A549 treated with Mapracorat at 1 μM for 4 hours (cell line): Measurements from ENCODE around the gene UNC13A. TPM values are rescaled to one million over a fixed set of nuclear protein-coding genes. Genes with fewer than 3 reads are reported as not detected.

Experiments used
- total RNA-seq: library from RNA; stranded (reverse); fragments of 200-300 nt; extraction: Qiagen RNA extraction; gene quantifications from 5 replicates; pipeline ENCODE4 v1.2.3, GENCODE V29; 2022

The UNC13A gene
- total RNA-seq, result 1.3 to 2.0 TPM (median 1.7 TPM) in 5 replicates

GRCh38 chr19:17687857-17688784, at the start of gene UNC13A:
Gene UNC13A (minus strand): TSS chr19:17688354. CDS start chr19:17688199, 155 bp downstream.

DNA sequence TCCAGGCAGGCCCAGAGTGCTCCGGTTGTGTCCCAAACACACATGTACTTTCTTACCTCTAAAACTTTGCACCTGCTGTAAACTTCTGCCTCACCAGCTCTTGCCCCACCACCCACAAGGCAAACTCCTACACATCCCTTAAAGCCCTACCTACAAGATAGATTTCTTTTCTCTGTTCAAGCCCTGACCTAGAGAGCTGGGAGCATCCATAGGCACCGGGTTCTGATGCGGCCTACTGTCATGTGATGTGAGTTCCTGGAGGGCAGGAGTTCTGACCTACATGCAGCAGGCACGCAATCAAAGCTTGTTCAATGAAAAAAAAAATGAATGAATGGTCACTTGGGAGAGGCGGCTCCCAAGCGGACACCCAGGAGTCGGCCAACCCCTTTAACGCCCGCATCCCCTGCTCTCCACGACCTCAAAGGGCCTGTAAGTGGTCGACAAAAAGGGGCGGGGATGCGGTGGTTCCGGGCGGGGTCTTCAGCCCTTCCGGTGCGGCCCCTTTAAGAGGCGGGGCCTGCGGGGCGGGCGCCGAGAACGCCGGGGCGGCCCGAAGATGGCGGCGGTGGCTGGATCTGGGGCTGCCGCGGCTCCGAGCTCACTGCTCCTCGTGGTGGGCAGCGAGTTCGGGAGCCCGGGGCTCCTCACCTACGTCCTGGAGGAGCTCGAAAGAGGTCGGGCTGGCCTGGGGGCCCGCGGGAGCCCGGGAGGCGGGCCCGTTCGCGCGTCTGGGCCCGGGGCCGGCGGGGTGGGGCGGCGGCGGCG, 31.0 kb upstream of the UNC13A start, which contains the start of gene MAP1S:
MAP1S (plus strand) TSS at position 534 of the 765 bp plus-strand sequence; CDS start at position 557, 23 bp downstream.

GRCh38 chr19:17555480-17555928, 132.7 kb downstream of the UNC13A start, which contains the start of gene COLGALT1:
Gene COLGALT1 (plus strand): TSS chr19:17555649. CDS start chr19:17555714, 65 bp downstream.

Other genes starting within 250 kb of the UNC13A start
- gene TMEM221, start 239.7 kb downstream of the UNC13A start, total RNA-seq, result 0.32 to 0.85 TPM (median 0.83 TPM) in 5 replicates
- gene NXNL1, start 227.4 kb downstream of the UNC13A start, total RNA-seq, result not detected in 5 replicates
- gene SLC27A1, start 217.8 kb downstream of the UNC13A start, total RNA-seq, result 2.5 to 3.0 TPM (median 2.5 TPM) in 5 replicates
- 46.6 to 76.0 TPM (median 72.5 TPM) in 5 replicates for gene PGLS, start 176.7 kb downstream of the UNC13A start, total RNA-seq
- 55.3 to 75.3 TPM (median 70.2 TPM) in 5 replicates for gene COLGALT1, start 132.7 kb downstream of the UNC13A start, total RNA-seq
- gene MAP1S, start 31.1 kb upstream of the UNC13A start, total RNA-seq, result 21.2 to 37.0 TPM (median 31.1 TPM) in 5 replicates
- gene FCHO1, start 63.1 kb upstream of the UNC13A start, total RNA-seq, result 17.7 to 21.9 TPM (median 17.9 TPM) in 5 replicates
- gene B3GNT3, start 106.8 kb upstream of the UNC13A start, total RNA-seq, result 3.6 to 4.9 TPM (median 4.3 TPM) in 5 replicates
- gene INSL3, start 133.2 kb upstream of the UNC13A start, total RNA-seq, result 0.33 to 0.85 TPM (median 0.60 TPM) in 5 replicates
- gene JAK3, start 159.6 kb upstream of the UNC13A start, total RNA-seq, result 0.18 to 0.41 TPM (median 0.29 TPM) in 5 replicates
- gene RPL18A, start 171.6 kb upstream of the UNC13A start, total RNA-seq, result 1,833 to 2,279 TPM (median 2,212 TPM) in 5 replicates
- gene SLC5A5, start 183.6 kb upstream of the UNC13A start, total RNA-seq, result 0.12 to 0.20 TPM (median 0.15 TPM) in 5 replicates
- 97.0 to 117 TPM (median 111 TPM) in 5 replicates for gene CCDC124, start 244.7 kb upstream of the UNC13A start, total RNA-seq